Nephron progenitor cell (in vitro differentiated cells): ENCODE results near the gene HDC.

ENCODE experiments used
- DNase-seq: peaks from one replicate; pipeline ENCODE4 v3.0.0; 2021
- H3K27ac Mint-ChIP-seq: 2 replicates; pipeline ENCODE4 v1.8.0; 2021; ENCODE audit warnings: mild to moderate bottlenecking, moderate library complexity, mixed read lengths
- H3K27me3 Mint-ChIP-seq: 2 replicates; pipeline ENCODE4 v1.8.0; 2021; ENCODE audit warnings: mild to moderate bottlenecking, low read depth, mixed read lengths; ENCODE audit not compliant: poor library complexity
- H3K36me3 Mint-ChIP-seq: 2 replicates; pipeline ENCODE4 v1.8.0; 2021; ENCODE audit warnings: low read depth, mixed read lengths
- H3K4me1 Mint-ChIP-seq: 2 replicates; pipeline ENCODE4 v1.8.0; 2021; ENCODE audit warnings: mixed read lengths
- H3K4me3 Mint-ChIP-seq: 2 replicates; pipeline ENCODE4 v1.8.0; 2021; ENCODE audit warnings: mild to moderate bottlenecking, moderate library complexity, mixed read lengths
- H3K9me3 Mint-ChIP-seq: 2 replicates; pipeline ENCODE4 v1.8.0; 2021; ENCODE audit warnings: mild to moderate bottlenecking, moderate library complexity, mixed read lengths
- CTCF ChIP-seq: fragments of 200-600 bp; sonication (generic); IDR thresholded peaks from 2 replicates; pipeline ENCODE4 v1.5.0; 2021; ENCODE audit warnings: antibody characterized with exemption

HDC gene

GRCh38 chr15:50225057-50225456, 40.5 kb downstream of the HDC start:
- TF ChIP-seq CTCF = no peak
- H3K27me3 Mint-ChIP-seq = no peaks in the 10 kb centered on the region
- no peaks in the 10 kb centered on the region for H3K36me3 Mint-ChIP-seq
- peaks cover 6% of the 10 kb centered on the region for H3K4me1 Mint-ChIP-seq
- no peak overlapping the region for H3K4me3 Mint-ChIP-seq
- no peak overlapping the region for H3K27ac Mint-ChIP-seq
- DNase-seq = no peak
- H3K9me3 Mint-ChIP-seq = no peaks in the 10 kb centered on the region

- no peaks in the 10 kb centered on the region for H3K36me3 Mint-ChIP-seq
- no peaks in the 10 kb centered on the region for H3K27me3 Mint-ChIP-seq
- H3K9me3 Mint-ChIP-seq = no peaks in the 10 kb centered on the region
- H3K4me1 Mint-ChIP-seq = peaks cover 6% of the 10 kb centered on the region
- no peak for DNase-seq
- TF ChIP-seq CTCF = no peak
- no peak overlapping the region for H3K4me3 Mint-ChIP-seq
- no peak overlapping the region for H3K27ac Mint-ChIP-seq
Measured at GRCh38 chr15:50224606-50225005, 40.9 kb downstream of the HDC start.

GRCh38 chr15:50222181-50222580, 43.3 kb downstream of the HDC start:
- no peak for TF ChIP-seq CTCF
- H3K4me1 Mint-ChIP-seq = peaks cover 6% of the 10 kb centered on the region
- no peaks in the 10 kb centered on the region for H3K9me3 Mint-ChIP-seq
- H3K4me3 Mint-ChIP-seq = no peak overlapping the region
- DNase-seq = no peak
- H3K27ac Mint-ChIP-seq = no peak overlapping the region
- no peaks in the 10 kb centered on the region for H3K36me3 Mint-ChIP-seq
- peaks cover 11% of the 10 kb centered on the region for H3K27me3 Mint-ChIP-seq

GRCh38 chr15:50219820-50220219, 45.7 kb downstream of the HDC start:
- DNase-seq = no peak
- Mint-ChIP-seq H3K36me3 (no peaks in the 10 kb centered on the region), H3K9me3 (peaks cover 13% of the 10 kb centered on the region), H3K4me3 (no peak overlapping the region), H3K4me1 (peaks cover 6% of the 10 kb centered on the region), H3K27ac (no peak overlapping the region), H3K27me3 (peaks cover 11% of the 10 kb centered on the region)
- no peak for TF ChIP-seq CTCF

GRCh38 chr15:50218691-50219090, 46.8 kb downstream of the HDC start:
- peaks cover 11% of the 10 kb centered on the region for H3K27me3 Mint-ChIP-seq
- DNase-seq = no peak
- H3K9me3 Mint-ChIP-seq = peaks cover 22% of the 10 kb centered on the region
- H3K36me3 Mint-ChIP-seq = no peaks in the 10 kb centered on the region
- no peak overlapping the region for H3K27ac Mint-ChIP-seq
- H3K4me3 Mint-ChIP-seq = no peak overlapping the region
- peaks cover 6% of the 10 kb centered on the region for H3K4me1 Mint-ChIP-seq
- no peak for TF ChIP-seq CTCF

GRCh38 chr15:50218291-50218690, 47.2 kb downstream of the HDC start:
- Mint-ChIP-seq H3K9me3 (peaks cover 24% of the 10 kb centered on the region), H3K27me3 (peaks cover 11% of the 10 kb centered on the region), H3K4me3 (no peak overlapping the region), H3K36me3 (no peaks in the 10 kb centered on the region), H3K4me1 (peaks cover 6% of the 10 kb centered on the region), H3K27ac (no peak overlapping the region)
- DNase-seq = no peak
- TF ChIP-seq CTCF = no peak
